GM21786 (cell line): ENCODE results near the gene TBCEL.
A peak's percentile ranks its signal among the peaks of the same experiment; 100 is the strongest.

Experiments
- ATAC-seq: cut with Tn5 transposase; IDR thresholded peaks from one replicate; pipeline ENCODE4 v1.9.1; 2021; ENCODE audit not compliant: unreplicated experiment

The TBCEL gene

DNA sequence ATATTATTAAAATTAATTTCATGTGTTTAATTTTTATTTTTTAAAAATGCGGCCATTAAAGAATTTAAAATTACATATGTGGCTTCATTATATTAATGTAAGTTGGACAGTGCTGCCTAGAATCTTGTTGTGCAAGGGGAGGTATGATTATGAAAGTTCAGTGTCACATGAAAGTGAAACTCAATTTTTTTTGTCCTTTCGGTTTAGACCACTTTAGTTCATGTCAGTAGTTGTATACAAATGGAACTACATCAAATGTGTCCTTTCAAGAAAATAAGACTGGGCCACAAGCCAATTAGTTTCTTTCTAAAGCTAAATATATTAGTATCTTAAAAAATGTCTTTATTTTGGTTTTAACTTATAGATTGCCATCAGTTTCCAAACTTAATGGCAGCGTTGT, 35.7 kb downstream of the TBCEL start:
- ATAC-seq, result peak; percentile 99

GRCh38 chr11:121063728-121064127, 39.8 kb downstream of the TBCEL start:
- no peak for ATAC-seq

DNA sequence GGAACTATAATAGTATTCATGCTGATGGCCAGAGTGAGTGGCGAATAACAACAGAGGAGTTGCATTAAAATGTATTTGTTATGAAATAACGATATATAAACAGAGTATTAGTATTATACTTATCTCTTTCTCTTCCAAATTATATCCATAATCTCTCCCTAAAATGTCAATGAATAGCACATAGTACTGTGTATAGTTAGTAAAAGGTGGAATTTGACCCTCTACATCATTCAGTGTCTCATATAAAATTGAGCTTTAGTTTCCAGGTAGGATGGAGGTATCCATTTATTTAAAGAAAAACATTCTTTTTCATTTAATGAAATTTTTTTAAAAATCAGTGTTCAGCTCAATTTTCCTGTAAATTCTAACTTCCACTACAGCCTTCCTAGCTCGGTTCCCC, 42.7 kb downstream of the TBCEL start:
- ATAC-seq, result no peak

GRCh38 chr11:121067026-121067425, 43.1 kb downstream of the TBCEL start:
- ATAC-seq, result no peak

DNA sequence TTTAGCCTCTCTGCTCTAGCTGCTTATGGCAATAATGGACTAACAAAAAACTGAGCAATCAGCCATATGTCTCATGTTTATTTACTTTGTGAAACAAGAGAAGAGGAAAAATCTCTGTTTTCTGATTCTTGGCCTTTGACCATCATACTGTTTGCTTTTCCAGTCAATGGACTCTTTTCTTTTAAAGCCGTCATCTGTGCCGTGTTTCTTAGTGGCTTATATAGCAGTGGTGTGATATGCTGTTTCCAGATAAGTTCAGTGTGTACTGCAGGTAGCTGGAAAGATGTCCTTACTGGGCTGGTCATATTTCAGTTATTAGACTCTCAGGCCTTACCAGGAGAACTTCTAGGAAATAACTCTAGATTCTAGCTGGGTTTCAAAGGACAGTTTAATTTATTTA, 43.6 kb downstream of the TBCEL start:
- no peak for ATAC-seq

GRCh38 chr11:121067962-121068647, 44.2 kb downstream of the TBCEL start:
- ATAC-seq, result no peak

DNA sequence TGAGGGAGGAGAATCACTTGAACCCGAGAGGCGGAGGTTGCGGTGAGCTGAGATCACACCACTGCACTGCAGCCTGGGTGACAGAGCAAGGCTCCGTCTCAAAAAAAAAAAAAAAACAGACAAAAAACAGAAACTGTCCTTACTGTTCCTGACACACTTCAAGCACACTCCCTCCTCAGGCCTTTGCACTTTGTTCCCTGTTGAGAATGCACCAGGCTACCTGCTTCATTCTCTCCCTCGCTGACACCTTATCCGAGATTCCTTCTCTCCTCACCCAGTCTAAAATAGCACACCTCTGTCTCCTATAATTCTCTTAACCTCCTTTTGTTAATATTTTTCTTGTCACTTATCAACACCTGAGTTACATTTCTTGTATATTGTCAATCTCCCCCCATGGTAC, 44.9 kb downstream of the TBCEL start:
- no peak for ATAC-seq

GRCh38 chr11:121070951-121071845, 47.3 kb downstream of the TBCEL start:
- ATAC-seq, result no peak

- no peak for ATAC-seq
Observed at GRCh38 chr11:121071846-121072450, 48.0 kb downstream of the TBCEL start.

DNA sequence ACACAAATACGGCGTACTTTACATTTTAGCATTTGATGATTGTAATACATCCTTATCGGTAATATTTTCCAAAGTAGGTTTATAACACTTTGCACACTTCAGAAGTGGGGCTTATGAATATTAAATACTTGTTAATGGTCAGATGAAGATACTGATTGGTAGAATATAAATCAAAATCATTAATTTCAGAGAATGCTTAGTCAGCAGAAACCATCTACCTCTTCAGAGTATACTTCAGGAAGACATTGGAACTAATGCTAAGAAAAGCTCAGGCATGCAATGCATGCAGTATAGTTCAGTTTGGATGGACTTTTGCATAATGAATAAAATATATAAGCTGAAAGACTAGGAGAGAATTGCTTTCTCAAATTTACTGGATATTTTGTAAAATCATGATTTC, 57.4 kb downstream of the TBCEL start:
- no peak for ATAC-seq

DNA sequence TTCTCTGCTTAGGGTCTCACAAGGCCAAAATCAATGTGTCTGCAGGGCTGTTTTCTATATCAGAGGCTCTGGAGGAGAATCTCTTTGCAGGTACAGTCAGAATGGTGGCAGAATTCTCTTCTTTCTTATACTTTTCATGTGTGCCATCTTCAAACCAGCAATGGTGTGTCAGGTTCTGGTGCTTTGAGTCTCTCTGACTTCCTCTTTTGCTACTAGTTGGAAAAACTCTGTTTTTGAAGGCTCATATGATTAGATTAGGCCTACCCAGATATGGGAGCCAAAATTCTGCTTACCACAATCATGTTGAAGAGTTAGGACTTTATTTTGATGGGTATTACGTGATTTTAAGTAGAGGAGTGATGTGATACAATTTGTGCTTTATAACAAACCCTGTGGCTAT, 58.3 kb downstream of the TBCEL start:
- no peak for ATAC-seq

- ATAC-seq, result no peak
Observed at GRCh38 chr11:121082670-121083069, 58.8 kb downstream of the TBCEL start.

DNA sequence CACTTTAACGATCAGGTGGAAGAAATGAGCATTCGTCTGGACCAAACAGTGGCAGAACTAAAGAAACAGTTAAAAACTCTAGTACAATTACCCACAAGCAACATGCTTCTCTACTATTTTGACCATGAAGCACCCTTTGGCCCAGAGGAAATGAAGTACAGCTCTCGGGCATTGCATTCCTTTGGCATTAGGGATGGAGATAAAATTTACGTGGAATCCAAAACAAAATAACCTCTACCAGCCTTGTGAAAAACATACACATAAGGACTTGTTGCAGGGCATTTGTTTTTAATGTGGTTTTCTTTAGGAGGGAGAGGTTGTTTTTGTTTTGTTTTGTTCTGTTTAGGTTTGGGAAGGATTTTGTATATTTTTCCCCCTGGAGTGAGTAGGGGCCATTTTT, 63.0 kb downstream of the TBCEL start:
- no peak for ATAC-seq

DNA sequence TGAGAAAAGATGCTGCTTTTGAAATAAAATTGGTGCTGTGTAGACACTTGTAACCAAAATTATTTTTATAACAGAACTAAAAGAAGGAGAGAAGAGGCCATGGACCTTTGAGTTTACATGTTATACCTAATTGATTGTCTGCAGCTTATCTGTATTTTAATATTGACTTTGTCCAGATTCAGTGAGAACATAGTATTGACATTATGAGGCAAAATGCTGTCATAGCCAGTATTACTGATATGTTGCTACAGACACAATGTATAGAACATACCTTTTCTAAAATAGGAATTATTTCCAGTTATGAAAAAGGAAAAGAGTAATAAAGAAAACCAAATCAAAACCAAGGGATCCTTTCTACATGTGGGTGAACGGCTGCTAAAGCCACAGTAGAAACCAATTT, 65.7 kb downstream of the TBCEL start:
- no peak for ATAC-seq

GRCh38 chr11:121090145-121090721, 66.3 kb downstream of the TBCEL start:
- no peak for ATAC-seq

DNA sequence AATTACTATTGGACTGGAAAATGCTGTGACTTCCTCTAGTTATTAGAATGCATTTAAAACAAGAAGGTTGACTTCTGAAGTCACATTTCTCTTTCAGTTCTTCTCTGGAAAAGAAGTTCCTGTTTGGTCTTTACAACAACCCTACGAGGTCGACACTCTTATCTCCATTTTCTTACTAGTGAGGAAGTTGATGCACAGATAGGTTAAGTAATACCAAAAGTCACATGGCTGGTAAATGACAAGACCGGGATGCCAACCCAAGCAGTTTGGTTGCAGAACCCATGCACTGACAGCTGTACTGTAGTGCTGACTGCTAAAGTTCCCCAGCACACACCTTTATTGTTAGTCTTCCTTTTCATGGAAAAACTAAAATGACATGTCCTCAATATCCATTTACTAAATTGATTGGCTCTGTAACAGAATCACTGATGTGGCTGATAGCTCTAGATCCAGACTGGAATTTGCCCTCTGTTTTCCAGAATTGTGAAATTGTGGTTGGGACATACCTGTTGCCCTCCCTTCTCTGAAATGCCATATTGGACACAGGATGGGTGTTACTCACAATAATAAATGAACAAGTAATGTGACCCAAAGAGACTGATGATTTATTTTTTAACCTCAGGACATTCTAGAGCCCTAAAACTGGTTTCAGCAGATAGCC, 67.7 kb downstream of the TBCEL start:
- ATAC-seq, result no peak

- no peak for ATAC-seq
Observed at GRCh38 chr11:121095561-121095960, 71.7 kb downstream of the TBCEL start.

- ATAC-seq, result no peak
Observed at GRCh38 chr11:121099364-121099763, 75.5 kb downstream of the TBCEL start.

DNA sequence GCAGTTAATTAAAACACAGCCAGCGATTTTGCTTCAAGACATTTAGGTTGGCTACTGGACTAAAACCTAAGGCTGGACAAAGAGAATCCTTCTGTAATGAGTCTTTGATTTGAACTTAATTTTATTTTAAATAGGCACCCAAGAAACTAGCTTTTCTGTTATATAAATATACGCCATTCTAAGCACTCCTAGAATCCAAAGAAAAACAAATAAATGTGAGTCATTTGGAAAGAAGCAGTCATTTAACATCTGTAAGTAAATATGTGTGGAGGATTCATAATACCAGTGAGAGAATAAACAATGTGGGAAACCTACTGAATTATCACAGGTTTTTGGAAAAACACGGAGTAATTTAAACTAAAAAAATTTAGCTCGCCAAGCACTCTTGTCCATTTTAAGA, 76.0 kb downstream of the TBCEL start:
- no peak for ATAC-seq

DNA sequence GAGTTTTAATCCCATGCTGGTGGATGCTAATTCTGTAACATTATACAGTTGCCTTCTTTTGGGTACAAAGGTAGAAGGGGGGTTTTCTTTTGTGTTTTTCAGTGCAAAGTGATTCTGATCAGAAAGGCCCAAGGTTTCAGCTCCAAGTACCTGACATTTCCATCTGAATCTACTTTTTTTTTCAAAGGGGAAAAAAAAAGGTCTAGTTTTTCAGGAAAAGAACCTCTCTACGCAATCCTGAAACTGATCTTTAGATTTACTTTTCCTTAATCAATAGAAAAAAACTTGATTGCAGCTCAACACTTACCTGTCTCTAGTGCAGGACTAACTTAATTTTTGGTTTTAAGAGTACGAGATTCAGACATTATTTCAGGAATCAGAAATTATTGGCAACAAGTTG, 77.0 kb downstream of the TBCEL start, which contains the start of gene TECTA:
Gene TECTA (plus strand): TSS at position 301 of the 400 bp plus-strand sequence. CDS start 1,423 bp downstream, outside the sequence.
- no peak for ATAC-seq

DNA sequence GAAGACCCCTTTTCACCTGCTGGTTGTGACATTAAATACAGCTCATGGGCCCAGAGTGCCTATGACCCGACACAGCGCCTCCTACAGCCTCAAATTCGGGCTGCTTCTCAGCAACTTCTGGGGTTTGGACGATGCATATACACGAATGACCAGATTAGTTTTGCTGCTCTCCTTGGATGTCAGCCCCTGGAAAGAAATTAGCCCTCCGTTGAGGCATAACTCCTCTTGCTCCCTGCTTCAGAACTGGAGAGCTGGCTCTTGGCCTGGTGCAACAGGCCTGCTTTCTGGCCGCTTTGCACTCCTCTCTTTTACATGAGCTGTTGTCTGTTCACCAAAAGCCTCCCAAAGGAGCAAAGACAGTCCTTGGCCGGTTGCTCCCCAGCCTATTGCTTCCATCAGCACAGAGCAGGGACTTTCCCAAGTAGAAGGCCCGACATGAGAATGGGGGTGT, 80.4 kb downstream of the TBCEL start:
- no peak for ATAC-seq
